Activated CD4-positive, alpha-beta memory T cell treated with anti-CD3 and anti-CD28 coated beads for 36 hours (primary cell): ENCODE data around the gene PARD6B. TPM values are rescaled to one million over a fixed set of nuclear protein-coding genes. Genes with fewer than 3 reads are reported as not detected.
"Not testable (repeated sequence)": the region's sequence is repeated elsewhere in the genome, so short reads cannot be mapped to it uniquely, and the experiment has no call there.

Source experiments
- CTCF ChIA-PET: fragments of 350-600 bp; sonication (Branson Sonifier 250); formaldehyde crosslinking; loops from one replicate; lab custom pipeline; 2021; ENCODE audit warnings: antibody characterized with exemption, inconsistent platforms; lab: Charles Lee
- POLR2A ChIA-PET: fragments of 350-600 bp; sonication (Branson Sonifier 250); formaldehyde crosslinking; loops from one replicate; lab custom pipeline; 2021; ENCODE audit warnings: antibody characterized with exemption; lab: Charles Lee
- DNase-seq: peaks from one replicate; pipeline ENCODE4 v3.0.0-alpha.2; 2020
- H3K27ac Mint-ChIP-seq: one replicate; pipeline ENCODE4 v1.8.0; 2021; ENCODE audit warnings: mixed read lengths
- H3K27me3 Mint-ChIP-seq: one replicate; pipeline ENCODE4 v1.8.0; 2021; ENCODE audit warnings: mixed read lengths
- H3K36me3 Mint-ChIP-seq: one replicate; pipeline ENCODE4 v1.8.0; 2021; ENCODE audit warnings: mixed read lengths
- H3K4me1 Mint-ChIP-seq: one replicate; pipeline ENCODE4 v1.8.0; 2021; ENCODE audit warnings: low read depth, mixed read lengths
- H3K4me3 Mint-ChIP-seq: one replicate; pipeline ENCODE4 v1.8.0; 2021; ENCODE audit warnings: mild to moderate bottlenecking, mixed read lengths
- H3K9me3 Mint-ChIP-seq: one replicate; pipeline ENCODE4 v1.8.0; 2021; ENCODE audit warnings: mixed read lengths
- intact Hi-C: fragments of 100-400 bp; cut with micrococcal nuclease; formaldehyde crosslinking; loops from one replicate; pipeline ENCODE4 v1.15.1; 2023
- total RNA-seq, 2 experiments: library from RNA; stranded (reverse); gene quantifications; one replicate each; pipeline ENCODE4 v1.2.3, GENCODE V29; 2021

PARD6B gene
- total RNA-seq, 2 experiments from 2014 or later: 6.3 to 8.2 TPM

DNA sequence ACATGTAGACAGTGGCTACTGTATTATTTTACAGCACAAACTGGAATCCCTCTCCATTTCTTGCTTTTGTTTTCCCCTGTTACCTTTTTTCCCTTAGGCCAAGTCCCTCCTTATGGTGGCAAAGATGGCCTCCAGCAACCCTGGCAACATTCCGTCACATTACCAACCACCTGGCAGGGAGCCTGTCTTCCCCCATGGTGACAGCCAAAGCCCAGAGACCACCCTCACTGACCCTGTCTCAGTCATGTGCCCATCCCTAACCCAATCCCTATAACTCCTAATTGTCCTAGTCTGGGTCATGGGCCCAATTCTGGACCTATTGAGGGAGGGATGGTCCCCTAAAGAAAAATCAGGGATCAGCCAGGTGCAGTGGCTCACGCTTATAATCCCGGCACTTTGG lies 27.6 kb downstream of the PARD6B start:
- no peak for DNase-seq
- Mint-ChIP-seq H3K27me3 (no peaks in the 10 kb centered on the region), H3K27ac (no peak overlapping the region), H3K4me1 (no peaks in the 10 kb centered on the region), H3K36me3 (no peaks in the 10 kb centered on the region), H3K9me3 (no peaks in the 10 kb centered on the region), H3K4me3 (no peak overlapping the region)
- intact Hi-C loops: no loop called here
- ChIA-PET POLR2A (no interaction called here), CTCF (no interaction called here)

DNA sequence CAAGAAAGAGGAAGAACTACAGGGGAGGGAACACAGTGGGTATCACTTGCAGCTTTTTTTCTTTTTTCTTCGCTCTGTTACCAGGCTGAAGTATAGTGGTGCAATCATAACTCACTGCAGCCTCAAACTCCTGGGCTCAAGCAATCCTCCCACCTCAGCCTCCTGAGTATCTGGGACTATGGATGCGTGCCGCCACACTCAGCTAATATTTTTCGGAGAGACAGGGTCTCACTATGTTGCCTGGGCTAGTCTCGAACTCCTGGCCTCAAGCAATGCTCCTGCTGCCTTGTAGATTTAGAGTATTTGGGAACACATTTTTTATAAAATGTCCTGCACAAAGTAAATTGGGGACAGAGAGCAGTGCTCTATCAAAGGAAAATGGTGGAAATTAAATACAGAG lies 28.3 kb downstream of the PARD6B start:
- no peaks in the 10 kb centered on the region for H3K27me3 Mint-ChIP-seq
- POLR2A ChIA-PET: no interaction called here
- H3K27ac Mint-ChIP-seq: no peak overlapping the region
- no peak overlapping the region for H3K4me3 Mint-ChIP-seq
- intact Hi-C loops: no loop called here
- no peaks in the 10 kb centered on the region for H3K9me3 Mint-ChIP-seq
- CTCF ChIA-PET: no interaction called here
- no peak for DNase-seq
- no peaks in the 10 kb centered on the region for H3K36me3 Mint-ChIP-seq
- H3K4me1 Mint-ChIP-seq: no peaks in the 10 kb centered on the region

DNA sequence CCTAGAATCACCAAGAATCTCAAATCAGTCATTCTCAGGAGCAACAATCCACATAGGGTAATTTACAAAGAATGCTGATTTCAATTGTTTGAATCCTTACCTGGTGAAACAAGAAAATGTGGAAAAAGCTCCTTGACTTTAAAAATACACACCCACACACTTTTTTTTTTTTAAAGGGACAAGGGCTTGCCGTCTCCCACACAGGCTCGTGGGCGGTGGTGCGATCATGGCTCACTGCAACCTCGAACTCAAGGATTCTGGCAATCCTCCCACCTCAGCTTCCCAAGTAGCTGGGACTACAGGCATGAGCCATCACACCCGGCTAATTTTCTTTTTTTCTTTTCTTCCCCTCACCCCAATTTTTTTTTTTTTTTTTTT lies 30.7 kb downstream of the PARD6B start:
- intact Hi-C loops: no loop called here
- no peak for DNase-seq
- Mint-ChIP-seq H3K27ac (no peak overlapping the region), H3K27me3 (peaks cover 1% of the 10 kb centered on the region), H3K4me1 (no peaks in the 10 kb centered on the region), H3K36me3 (no peaks in the 10 kb centered on the region), H3K4me3 (no peak overlapping the region), H3K9me3 (no peaks in the 10 kb centered on the region)
- ChIA-PET CTCF (interaction anchor here (0.6 kb wide), 2 partner anchors 29 to 31 kb away, joined by 3 read pairs; no protein-coding TSS in a partner anchor), POLR2A (no interaction called here)

DNA sequence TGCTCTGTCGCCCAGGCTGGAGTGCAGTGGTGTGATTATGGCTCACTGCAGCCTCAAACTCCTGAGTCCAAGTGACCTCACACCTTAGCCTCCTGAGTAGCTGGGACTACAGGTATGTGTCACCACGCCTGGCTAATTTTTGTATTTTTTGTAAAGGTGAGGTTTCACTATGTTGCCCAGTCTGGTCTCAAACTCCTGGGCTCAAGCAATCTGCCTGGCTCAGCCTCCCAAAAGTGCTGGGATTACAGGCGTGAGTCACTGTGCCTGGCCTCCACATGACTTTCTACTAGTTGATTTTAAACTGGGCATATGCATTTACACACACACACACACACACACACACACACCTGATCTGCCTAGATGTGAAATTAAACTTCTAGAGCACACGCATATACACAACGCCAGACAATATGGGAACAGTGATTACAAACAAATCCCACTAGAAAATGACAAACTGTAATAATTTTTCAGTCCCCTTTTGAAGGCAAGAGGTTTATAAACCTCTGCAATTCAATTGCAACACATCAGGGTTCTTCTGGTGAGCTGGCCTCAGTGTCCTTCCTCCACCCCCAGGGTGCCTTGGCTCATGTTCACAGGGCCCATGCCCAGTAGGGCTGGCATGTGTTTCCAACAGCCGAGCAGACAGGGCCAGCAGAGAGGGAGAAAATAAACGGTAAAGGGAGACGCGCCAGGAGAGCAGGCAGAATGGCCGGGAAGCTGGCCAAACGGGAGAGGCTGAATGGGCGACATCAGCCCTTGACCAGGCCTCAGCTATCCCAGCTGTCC lies 31.2 kb downstream of the PARD6B start:
- Mint-ChIP-seq H3K4me1 (no peaks in the 10 kb centered on the region), H3K27me3 (peaks cover 1% of the 10 kb centered on the region), H3K4me3 (no peak overlapping the region), H3K27ac (no peak overlapping the region), H3K9me3 (no peaks in the 10 kb centered on the region), H3K36me3 (no peaks in the 10 kb centered on the region)
- CTCF ChIA-PET: interaction anchor here (0.6 kb wide), 2 partner anchors 28 to 31 kb away, joined by 3 read pairs; no protein-coding TSS in a partner anchor
- intact Hi-C loops: no loop called here
- no peak for DNase-seq
- POLR2A ChIA-PET: no interaction called here

DNA sequence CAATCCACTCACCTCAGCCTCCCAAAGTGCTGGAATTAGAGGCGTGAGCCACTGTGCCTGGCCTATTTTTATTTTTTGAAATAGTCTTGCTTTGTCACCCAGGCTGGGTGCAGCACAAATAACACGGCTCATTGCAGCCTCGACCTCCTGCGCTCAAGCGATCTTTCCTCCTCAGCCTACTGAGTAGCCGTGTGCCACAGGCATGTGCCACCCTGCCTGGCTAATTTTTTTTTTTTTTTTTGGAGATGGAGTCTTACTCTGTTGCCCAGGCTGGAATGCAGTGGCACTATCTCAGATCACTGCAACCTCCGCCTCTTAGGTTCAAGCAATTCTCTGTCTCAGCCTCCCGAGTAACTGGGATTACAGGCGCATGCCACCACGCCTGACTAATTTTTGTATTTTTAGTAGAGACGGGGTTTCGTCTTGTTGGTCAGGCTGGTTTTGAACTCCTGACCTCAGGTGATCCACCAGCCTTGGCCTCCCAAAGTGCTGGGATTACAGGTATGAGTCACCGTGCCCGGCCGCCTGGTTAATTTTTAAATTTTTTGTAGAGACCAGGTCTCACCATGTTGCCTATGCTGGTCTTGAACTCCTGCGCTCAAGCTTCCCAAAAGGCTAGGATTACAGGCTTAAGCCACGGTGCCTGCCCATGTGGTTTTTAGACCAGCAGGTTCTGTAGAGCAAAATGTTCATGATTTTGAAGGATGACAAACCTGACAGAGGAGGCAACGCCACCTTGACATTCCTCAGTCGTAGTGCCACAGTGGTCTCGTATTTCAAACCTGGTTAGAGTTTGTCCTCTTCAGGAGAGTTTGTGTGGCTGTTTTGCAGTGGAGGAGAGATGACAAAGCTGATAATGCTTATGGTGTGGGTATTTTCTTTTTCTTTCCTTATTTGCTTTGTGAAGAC lies 32.4 kb downstream of the PARD6B start:
- CTCF ChIA-PET: not testable (repeated sequence)

DNA sequence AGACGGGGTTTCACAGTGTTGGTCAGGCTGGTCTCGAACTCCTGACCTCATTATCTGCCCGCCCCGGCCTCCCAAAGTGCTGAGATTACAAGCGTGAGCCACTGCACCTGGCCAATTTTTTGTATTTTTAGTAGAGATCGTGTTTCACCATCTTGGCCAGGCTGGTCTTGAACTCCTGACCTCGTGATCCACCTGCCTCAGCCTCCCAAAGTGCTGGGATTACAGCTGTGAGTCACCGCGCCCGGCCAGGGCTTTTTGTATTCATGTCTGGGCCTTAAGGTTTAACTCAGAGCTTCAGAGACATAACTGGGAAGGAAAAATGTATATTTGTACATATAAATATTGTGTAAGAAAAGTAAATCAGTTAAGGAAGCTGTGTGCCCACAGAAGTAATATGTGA lies 33.9 kb downstream of the PARD6B start:
- POLR2A ChIA-PET: not testable (repeated sequence)

More for the DNA sequence above, 32.4 kb downstream of the PARD6B start:
- H3K27ac Mint-ChIP-seq, intact Hi-C loops, DNase-seq, H3K27me3 Mint-ChIP-seq, H3K4me1 Mint-ChIP-seq, H3K9me3 Mint-ChIP-seq, H3K4me3 Mint-ChIP-seq, H3K36me3 Mint-ChIP-seq, POLR2A ChIA-PET: not testable (repeated sequence)

DNA sequence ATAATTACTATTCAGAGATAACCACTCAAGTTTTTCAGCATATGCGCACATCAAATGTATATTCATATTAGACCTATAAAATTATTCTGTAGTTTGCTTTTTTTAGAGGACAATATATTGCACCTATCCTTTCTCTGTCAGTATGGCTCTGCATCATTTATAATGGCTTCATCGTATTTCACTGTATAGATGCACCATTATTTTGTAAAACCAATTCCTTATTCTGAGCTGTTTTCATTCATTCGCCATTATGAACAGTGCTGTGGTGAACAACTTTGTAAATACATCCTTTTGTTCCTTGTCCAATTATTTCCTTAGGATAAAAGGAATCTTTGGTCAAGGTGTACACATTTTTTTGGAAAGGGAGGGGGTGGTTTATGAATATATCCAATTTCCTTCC lies 34.3 kb downstream of the PARD6B start:
- intact Hi-C loops: no loop called here
- peaks cover 1% of the 10 kb centered on the region for H3K27me3 Mint-ChIP-seq
- H3K36me3 Mint-ChIP-seq: no peaks in the 10 kb centered on the region
- no peaks in the 10 kb centered on the region for H3K4me1 Mint-ChIP-seq
- no peak for DNase-seq
- H3K9me3 Mint-ChIP-seq: no peaks in the 10 kb centered on the region
- no peak overlapping the region for H3K27ac Mint-ChIP-seq
- CTCF ChIA-PET: interaction anchor here (0.9 to 2.3 kb wide), 3 partner anchors 16 to 102 kb away, joined by 3 to 10 read pairs (median 4); no protein-coding TSS in a partner anchor
- POLR2A ChIA-PET: no interaction called here
- no peak overlapping the region for H3K4me3 Mint-ChIP-seq

More for the DNA sequence above, 33.9 kb downstream of the PARD6B start:
- H3K36me3 Mint-ChIP-seq, H3K27ac Mint-ChIP-seq, H3K4me3 Mint-ChIP-seq, DNase-seq, H3K27me3 Mint-ChIP-seq, intact Hi-C loops, H3K4me1 Mint-ChIP-seq, CTCF ChIA-PET, H3K9me3 Mint-ChIP-seq: not testable (repeated sequence)

DNA sequence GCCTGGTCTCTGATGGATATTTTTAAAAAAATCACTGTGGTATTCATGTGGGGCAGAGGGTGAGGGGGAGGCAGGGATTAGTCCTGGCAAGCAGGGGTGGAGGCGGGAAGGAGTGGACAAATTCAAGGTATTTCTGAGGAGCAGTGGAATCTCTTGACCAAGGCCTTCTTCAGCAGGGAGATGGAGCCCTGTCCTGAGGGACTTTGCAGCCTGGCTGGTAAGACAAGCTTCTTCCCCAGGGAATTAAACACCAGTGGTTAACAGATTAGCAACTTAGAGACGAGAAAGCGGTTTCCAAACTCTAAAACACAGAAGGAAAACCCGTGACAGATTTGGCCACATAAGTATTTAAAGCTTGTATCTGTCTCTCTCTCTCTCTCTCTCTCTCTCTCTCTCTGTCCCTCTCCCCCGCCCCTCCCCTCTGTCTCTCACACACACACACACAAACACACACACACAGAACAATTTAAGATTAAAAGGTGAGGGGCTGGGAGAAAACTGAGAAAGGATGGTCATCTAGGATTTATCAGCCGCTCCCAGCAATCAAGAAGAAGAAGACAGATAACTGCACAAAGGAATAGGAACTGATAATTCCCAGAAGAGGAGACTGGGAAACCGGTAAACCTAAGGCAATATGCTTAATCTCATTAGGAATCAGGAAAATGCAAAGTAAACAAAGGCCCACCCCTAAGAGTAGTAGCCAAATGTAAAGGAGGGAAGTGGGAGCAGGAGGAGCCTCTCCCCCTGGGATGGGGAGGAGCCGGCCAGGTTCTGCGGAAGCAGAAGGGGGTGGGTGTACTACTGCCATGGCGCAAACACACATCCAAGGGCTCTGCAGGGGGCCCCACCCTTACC lies 35.8 kb downstream of the PARD6B start:
- DNase-seq, H3K4me3 Mint-ChIP-seq, H3K4me1 Mint-ChIP-seq, H3K27ac Mint-ChIP-seq, H3K9me3 Mint-ChIP-seq, POLR2A ChIA-PET, H3K36me3 Mint-ChIP-seq, intact Hi-C loops, H3K27me3 Mint-ChIP-seq: not testable (repeated sequence)
- CTCF ChIA-PET: interaction anchor here (1.2 to 2.3 kb wide), 2 partner anchors 18 to 27 kb away, joined by 3 to 10 read pairs; no protein-coding TSS in a partner anchor

DNA sequence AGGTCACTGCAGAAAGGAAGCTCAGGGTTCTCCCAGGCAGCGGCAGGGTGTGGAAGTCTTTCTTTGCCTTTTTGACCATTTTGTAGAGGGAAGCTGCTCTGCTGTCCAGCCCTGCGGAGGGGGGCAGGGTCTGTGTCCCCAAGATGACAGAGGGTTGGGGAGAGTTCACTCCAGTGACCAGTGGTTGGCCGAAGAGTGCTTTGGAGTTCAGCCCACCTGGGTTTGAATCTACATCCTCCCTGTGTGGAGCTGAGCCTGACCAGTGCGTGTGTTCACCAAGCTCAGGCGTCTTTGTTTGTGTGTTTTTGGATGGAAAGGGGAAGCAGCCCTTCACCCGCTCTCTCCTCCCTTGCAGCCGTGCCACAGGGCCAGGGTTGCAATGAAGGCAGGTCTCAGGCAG lies 37.6 kb downstream of the PARD6B start:
- H3K4me3 Mint-ChIP-seq, H3K9me3 Mint-ChIP-seq, H3K27ac Mint-ChIP-seq, intact Hi-C loops, CTCF ChIA-PET, H3K36me3 Mint-ChIP-seq, H3K4me1 Mint-ChIP-seq, DNase-seq, H3K27me3 Mint-ChIP-seq, POLR2A ChIA-PET: not testable (repeated sequence)

DNA sequence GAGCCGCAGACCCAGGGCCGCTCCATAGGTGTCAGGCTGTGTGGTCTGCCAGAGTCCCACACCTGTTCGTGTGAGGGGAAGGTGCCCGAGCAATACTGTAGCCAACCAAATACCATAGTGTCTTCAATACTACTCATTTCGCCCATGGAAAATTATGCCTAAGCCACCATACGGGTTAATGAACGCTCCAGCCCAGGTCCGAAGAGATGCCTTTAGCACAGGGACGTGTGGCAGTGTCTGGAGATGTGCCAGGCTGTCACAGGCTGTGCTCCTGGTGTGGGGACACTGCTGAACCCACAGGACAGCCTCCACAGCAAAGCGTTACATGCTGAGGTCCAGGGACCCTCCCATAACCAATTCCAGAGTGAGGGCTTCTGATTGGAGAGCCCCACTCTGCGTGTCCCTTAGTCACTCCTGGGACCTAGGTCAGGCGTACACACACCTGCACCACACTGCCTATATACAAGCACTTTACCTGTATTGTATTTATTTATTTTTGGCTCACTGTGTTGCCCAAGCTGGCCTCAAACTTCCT lies 38.2 kb downstream of the PARD6B start:
- H3K4me3 Mint-ChIP-seq, H3K4me1 Mint-ChIP-seq, POLR2A ChIA-PET, H3K27me3 Mint-ChIP-seq, intact Hi-C loops, CTCF ChIA-PET, H3K36me3 Mint-ChIP-seq, DNase-seq, H3K27ac Mint-ChIP-seq, H3K9me3 Mint-ChIP-seq: not testable (repeated sequence)

DNA sequence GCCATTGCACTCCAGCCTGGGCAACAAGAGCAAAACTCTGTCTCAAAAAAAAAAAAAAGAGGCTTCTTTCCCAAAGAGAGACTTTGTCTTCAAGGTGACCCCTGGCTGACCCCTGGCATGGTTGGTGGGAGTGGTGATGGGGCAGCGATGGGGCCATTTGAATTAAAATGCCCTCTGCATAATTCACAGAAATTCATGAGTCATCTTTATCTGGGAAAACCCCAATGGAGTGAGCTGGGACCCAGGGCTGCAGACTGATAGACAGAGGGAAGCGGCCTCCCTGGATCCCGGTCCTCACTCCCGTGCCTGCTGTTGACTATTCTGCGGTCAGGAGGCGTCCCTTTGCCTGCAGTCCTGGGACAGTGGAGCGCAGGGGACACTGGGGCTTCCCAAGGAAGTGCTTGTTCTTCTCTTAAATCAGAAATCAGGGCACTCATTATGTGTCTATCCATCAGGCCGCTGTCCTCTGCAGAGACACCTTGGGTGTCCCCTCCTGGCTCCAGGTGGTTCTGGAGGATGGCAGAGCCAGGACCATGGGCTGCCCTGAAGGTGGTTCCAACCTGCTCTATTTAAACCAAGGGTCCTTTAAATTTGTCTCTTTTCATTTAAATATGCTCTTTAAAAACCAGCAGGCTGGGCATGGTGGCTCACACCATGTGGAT lies 40.2 kb downstream of the PARD6B start:
- H3K27ac Mint-ChIP-seq, H3K4me1 Mint-ChIP-seq, DNase-seq, H3K9me3 Mint-ChIP-seq, CTCF ChIA-PET, H3K27me3 Mint-ChIP-seq, H3K36me3 Mint-ChIP-seq, intact Hi-C loops, POLR2A ChIA-PET, H3K4me3 Mint-ChIP-seq: not testable (repeated sequence)
